ENCODE measurements around the gene WASHC3. TPM values are rescaled to one million over a fixed set of nuclear protein-coding genes. Genes with fewer than 3 reads are reported as not detected.
"Not testable (repeated sequence)": the region's sequence is repeated elsewhere in the genome, so short reads cannot be mapped to it uniquely, and the experiment has no call there.

WASHC3 gene
- polyA plus RNA-seq, 4 donors: 53.8 to 63.0 (median 58.2) TPM

GRCh38 chr12:102051431-102051965 lies 10.3 kb downstream of the WASHC3 start:
- DNase-seq (ENCODE audit: low read depth in 4 of 4, low spot score in 3 of 4): no peak

- DNase-seq (ENCODE audit: low read depth in 4 of 4, low spot score in 3 of 4): no peak
These were observed 10.9 kb downstream of the WASHC3 start for GRCh38 chr12:102050660-102051430.

- DNase-seq (ENCODE audit: low read depth in 4 of 4, low spot score in 3 of 4): no peak
These were observed 17.9 kb downstream of the WASHC3 start for GRCh38 chr12:102043928-102044327.

DNA sequence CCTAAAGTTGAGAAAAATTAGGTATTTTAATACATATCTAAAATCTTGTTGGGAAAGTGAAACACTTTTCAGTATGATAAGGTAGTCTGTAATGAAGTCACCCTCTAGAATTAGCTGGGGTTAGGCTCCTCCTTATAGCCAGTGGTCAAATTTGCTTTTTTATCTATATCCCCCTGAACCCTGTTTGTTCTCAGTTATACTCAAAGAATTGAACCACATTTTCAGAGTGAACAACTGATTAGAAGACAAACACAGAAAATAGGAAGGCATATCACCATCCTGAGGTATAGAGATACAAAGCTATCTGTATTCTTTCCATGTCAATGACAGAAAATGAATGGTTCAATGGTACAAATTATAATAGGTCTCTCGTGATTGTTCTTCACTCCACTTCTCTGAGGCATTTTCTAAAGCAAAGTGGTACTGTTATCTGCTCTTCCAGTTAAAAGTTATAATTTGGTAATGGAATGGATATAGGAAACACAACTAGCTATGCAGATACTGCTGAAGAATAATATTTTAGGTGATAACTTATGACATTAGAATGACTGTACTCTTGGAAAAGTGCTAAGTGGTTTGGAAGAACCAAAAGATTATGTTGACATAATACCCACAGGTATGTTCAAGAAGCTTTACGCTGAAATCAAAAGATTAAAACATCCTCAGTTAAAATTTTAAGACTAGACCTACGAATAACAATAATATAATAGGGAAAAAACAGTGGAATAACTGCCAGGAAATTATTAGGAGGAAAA lies 27.6 kb downstream of the WASHC3 start:
- DNase-seq (ENCODE audit: low read depth in 4 of 4, low spot score in 3 of 4): no peak

- no peak for DNase-seq (ENCODE audit: low read depth in 4 of 4, low spot score in 3 of 4)
These were observed 29.9 kb downstream of the WASHC3 start for GRCh38 chr12:102031852-102032251.

GRCh38 chr12:102029141-102029540 lies 32.6 kb downstream of the WASHC3 start:
- DNase-seq (ENCODE audit: low read depth in 4 of 4, low spot score in 3 of 4): no peak

DNA sequence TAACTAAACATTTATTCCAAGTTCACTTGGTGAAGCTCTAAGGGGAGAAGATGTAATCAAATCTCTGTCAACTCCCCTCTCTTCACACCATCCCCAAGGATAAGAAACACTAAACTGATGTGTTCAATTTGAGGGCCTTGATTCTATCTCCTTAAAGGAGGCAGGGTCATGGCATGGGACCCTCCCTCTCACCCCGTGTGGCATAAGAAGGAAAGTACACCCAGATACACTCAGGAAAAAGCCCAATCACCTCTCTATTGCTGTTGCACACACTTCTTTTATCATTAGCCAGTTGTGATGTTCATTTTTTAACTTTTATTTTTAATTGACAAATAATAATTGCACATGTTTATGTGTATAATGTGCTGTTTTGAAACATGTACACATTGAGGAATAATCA lies 35.1 kb downstream of the WASHC3 start:
- DNase-seq (ENCODE audit: low read depth in 4 of 4, low spot score in 3 of 4): no peak

GRCh38 chr12:102024765-102025164 lies 37.0 kb downstream of the WASHC3 start:
- DNase-seq (ENCODE audit: low read depth in 4 of 4, low spot score in 3 of 4): no peak

GRCh38 chr12:102023343-102023930 lies 38.4 kb downstream of the WASHC3 start:
- DNase-seq (ENCODE audit: low read depth in 4 of 4, low spot score in 3 of 4): no peak

- no peak for DNase-seq (ENCODE audit: low read depth in 4 of 4, low spot score in 3 of 4)
These were observed 39.5 kb downstream of the WASHC3 start for GRCh38 chr12:102022286-102022685.

DNA sequence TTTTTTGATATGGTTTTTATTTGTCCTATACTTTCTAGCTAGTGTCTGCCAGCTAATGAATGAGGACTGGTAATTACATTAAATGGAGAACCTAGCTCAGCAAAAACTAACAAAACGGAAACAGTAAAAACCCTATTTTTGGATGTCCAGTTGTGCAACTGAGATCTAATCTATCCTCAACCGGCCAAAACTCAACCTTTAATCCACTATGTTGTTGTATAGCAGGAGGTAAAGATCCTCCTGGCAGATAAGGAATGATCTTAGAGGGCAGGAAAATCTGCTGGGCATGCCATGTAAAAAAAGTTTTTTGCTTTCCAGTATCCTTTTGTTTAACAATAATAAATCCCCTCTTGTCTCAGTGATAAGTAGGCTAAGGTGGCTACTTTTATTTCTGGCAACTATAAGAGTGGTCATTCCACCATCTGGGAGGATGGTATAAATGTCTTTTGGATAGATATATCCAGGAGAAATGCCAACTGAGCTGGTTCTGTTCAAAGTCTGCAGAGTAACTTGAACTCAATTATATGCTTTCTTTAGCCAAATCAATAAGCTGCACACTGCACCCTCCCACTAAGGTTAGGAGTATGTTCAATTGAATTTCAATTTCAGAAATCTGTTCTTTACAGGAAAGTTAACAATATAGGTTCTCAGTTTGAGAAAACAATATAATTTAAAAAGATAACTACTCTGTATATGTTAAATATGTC lies 40.1 kb downstream of the WASHC3 start:
- DNase-seq (ENCODE audit: low read depth in 4 of 4, low spot score in 3 of 4): no peak

DNA sequence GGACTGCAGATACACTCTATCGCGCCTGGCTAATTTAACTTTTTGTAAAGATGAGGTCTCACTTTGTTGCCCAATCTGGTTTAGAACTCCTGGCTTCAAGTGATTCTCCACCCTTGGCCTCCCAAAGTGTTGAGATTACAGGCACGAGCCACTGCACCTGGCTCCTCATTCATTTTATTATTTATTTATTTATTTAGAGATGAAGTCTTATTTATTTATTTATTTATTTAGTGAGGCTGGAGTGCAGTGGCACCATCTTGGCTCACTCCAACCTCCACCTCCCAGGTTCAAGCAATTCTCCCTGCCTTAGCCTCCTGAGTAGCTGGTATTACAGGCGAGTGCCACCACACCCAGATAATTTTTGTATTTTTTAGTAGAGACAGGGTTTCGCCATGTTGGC lies 43.2 kb downstream of the WASHC3 start:
- DNase-seq (ENCODE audit: low read depth in 4 of 4, low spot score in 3 of 4): not testable (repeated sequence)

GRCh38 chr12:102016472-102016871 lies 45.3 kb downstream of the WASHC3 start:
- no peak for DNase-seq (ENCODE audit: low read depth in 4 of 4, low spot score in 3 of 4)

GRCh38 chr12:102010265-102010994 lies 51.4 kb downstream of the WASHC3 start:
- no peak for DNase-seq (ENCODE audit: low read depth in 4 of 4, low spot score in 3 of 4)

- DNase-seq (ENCODE audit: low read depth in 4 of 4, low spot score in 3 of 4): no peak
These were observed 52.0 kb downstream of the WASHC3 start for GRCh38 chr12:102009796-102010195.

- no peak for DNase-seq (ENCODE audit: low read depth in 4 of 4, low spot score in 3 of 4)
These were observed 53.1 kb downstream of the WASHC3 start for GRCh38 chr12:102008615-102009126.

GRCh38 chr12:102005256-102005655 lies 56.5 kb downstream of the WASHC3 start:
- DNase-seq (ENCODE audit: low read depth in 4 of 4, low spot score in 3 of 4): no peak

DNA sequence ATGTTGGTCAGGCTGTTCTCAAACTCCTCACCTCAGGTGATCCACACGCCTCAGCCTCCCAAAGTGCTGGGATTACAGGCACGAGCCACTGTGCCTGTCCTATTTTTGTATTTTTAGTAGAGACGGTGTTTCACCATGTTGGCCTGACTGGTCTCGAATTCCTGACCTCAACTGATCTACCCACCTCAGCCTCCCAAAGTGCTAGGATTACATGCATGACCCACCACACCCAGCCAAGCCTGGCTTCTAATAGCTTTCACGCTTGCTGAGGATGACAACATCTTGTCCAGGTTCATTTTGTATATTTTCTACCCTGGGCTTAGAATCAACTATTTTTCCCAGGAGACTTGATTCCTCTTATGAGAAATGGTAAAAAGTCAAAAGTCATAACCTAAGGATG lies 64.7 kb downstream of the WASHC3 start:
- no peak for DNase-seq (ENCODE audit: low read depth in 4 of 4, low spot score in 3 of 4)

DNA sequence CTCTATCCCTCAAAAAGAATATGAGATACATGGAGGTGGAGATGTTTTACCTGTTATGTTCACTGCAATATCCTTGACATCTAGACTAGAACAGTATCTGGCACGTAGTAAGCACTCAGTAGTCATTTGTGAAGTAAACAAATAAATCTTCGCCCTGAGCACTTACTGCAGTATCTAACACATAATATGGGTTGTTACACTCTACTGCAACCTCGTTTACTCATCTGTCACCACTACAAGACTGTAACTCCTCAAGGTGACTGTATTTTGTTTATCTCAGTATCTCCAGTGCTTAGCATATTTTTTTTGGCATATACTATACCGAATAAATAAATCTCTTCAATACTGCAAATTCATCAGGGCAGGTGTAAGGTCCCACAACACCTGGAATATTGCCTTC lies 66.1 kb downstream of the WASHC3 start:
- DNase-seq (ENCODE audit: low read depth in 4 of 4, low spot score in 3 of 4): no peak

- DNase-seq (ENCODE audit: low read depth in 4 of 4, low spot score in 3 of 4): no peak
These were observed 69.7 kb downstream of the WASHC3 start for GRCh38 chr12:101992091-101992490.

Data from right renal pelvis (tissue), 4 donors.